GM23338 (cell line): ENCODE data around the gene ARHGEF3. TPM values are rescaled to one million over a fixed set of nuclear protein-coding genes. Genes with fewer than 3 reads are reported as not detected.

Experiments
- ATAC-seq: fragments of 200-7000 bp; cut with Tn5 transposase; 3 replicates; pipeline ENCODE4 v1.9.1; 2020
- DNase-seq: peaks from one replicate; pipeline ENCODE4 v3.0.0-alpha.2; 2015; ENCODE audit warnings: low spot score
- H2AFZ ChIP-seq: fragments of 200-600 bp; sonication (generic); 2 replicates; pipeline ENCODE4 v1.8.0; 2016; ENCODE audit warnings: antibody characterized with exemption, mild to moderate bottlenecking, moderate library complexity
- H3F3A ChIP-seq: fragments of 200-600 bp; sonication (generic); replicated peaks from 2 replicates; pipeline ENCODE4 v1.8.0; 2017; ENCODE audit warnings: antibody characterized with exemption, mixed run types, low read depth
- H3K27ac ChIP-seq: fragments of 200-600 bp; sonication (generic); 2 replicates; pipeline ENCODE4 v1.6.1; 2016; ENCODE audit warnings: low read depth
- H3K27me3 ChIP-seq: fragments of 200-600 bp; sonication (generic); 2 replicates; pipeline ENCODE4 v1.8.0; 2016; ENCODE audit warnings: mild to moderate bottlenecking, mixed run types, moderate library complexity; ENCODE audit not compliant: insufficient read depth
- H3K36me3 ChIP-seq: fragments of 200-600 bp; sonication (generic); 2 replicates; pipeline ENCODE4 v1.8.0; 2016; ENCODE audit warnings: mild to moderate bottlenecking; ENCODE audit not compliant: insufficient read depth
- H3K4me1 ChIP-seq: fragments of 200-600 bp; sonication (generic); 2 replicates; pipeline ENCODE4 v1.8.0; 2016; ENCODE audit warnings: mild to moderate bottlenecking, moderate library complexity; ENCODE audit not compliant: insufficient read depth
- H3K4me2 ChIP-seq: fragments of 200-600 bp; sonication (generic); 2 replicates; pipeline ENCODE4 v1.7.1; 2017; ENCODE audit warnings: mixed run types
- H3K4me3 ChIP-seq: fragments of 200-600 bp; sonication (generic); 2 replicates; pipeline ENCODE4 v1.6.1; 2016; ENCODE audit warnings: mixed run types
- H3K79me2 ChIP-seq: fragments of 200-600 bp; sonication (generic); replicated peaks from 2 replicates; pipeline ENCODE4 v1.8.0; 2017; ENCODE audit warnings: mild to moderate bottlenecking; ENCODE audit not compliant: insufficient read depth
- H3K9me2 ChIP-seq: fragments of 200-600 bp; sonication (generic); 2 replicates; pipeline ENCODE4 v1.8.0; 2017; ENCODE audit not compliant: insufficient read depth
- H4K20me1 ChIP-seq: fragments of 200-600 bp; sonication (generic); replicated peaks from 2 replicates; pipeline ENCODE4 v1.8.0; 2017; ENCODE audit warnings: mild to moderate bottlenecking; ENCODE audit not compliant: insufficient read depth
- H3K27ac Mint-ChIP-seq: 2 replicates; pipeline ENCODE4 v1.8.0; 2020; ENCODE audit warnings: inconsistent platforms, mild to moderate bottlenecking, moderate library complexity, mixed read lengths
- H3K27me3 Mint-ChIP-seq: 3 replicates; pipeline ENCODE4 v1.8.0; 2022; ENCODE audit warnings: low read depth, mild to moderate bottlenecking, moderate library complexity, mixed read lengths, inconsistent platforms; ENCODE audit not compliant: insufficient read depth, poor library complexity
- H3K36me3 Mint-ChIP-seq: 3 replicates; pipeline ENCODE4 v1.8.0; 2021; ENCODE audit warnings: low read depth, mild to moderate bottlenecking, inconsistent platforms, moderate library complexity, mixed read lengths
- H3K4me1 Mint-ChIP-seq: 3 replicates; pipeline ENCODE4 v1.8.0; 2020; ENCODE audit warnings: mild to moderate bottlenecking, inconsistent platforms, mixed read lengths
- H3K4me3 Mint-ChIP-seq: 3 replicates; pipeline ENCODE4 v1.8.0; 2021; ENCODE audit warnings: moderate library complexity, mild to moderate bottlenecking, inconsistent platforms, mixed read lengths
- H3K9me3 Mint-ChIP-seq: 3 replicates; pipeline ENCODE4 v1.8.0; 2020; ENCODE audit warnings: moderate library complexity, mild to moderate bottlenecking, inconsistent platforms, mixed read lengths
- CREB1 ChIP-seq: fragments of 250-450 bp; sonication (Bioruptor Pico); IDR thresholded peaks from 2 replicates; pipeline ENCODE4 v1.5.0; 2020; ENCODE audit warnings: low read depth, mild to moderate bottlenecking, moderate library complexity
- POLR2AphosphoS5 ChIP-seq: IDR thresholded peaks from 2 replicates; pipeline ENCODE4 v1.6.1; 2016; ENCODE audit warnings: antibody characterized with exemption, low read depth
- REST ChIP-seq: IDR thresholded peaks from one replicate; pipeline ENCODE4 v1.6.1; 2018; ENCODE audit warnings: antibody characterized with exemption; ENCODE audit not compliant: unreplicated experiment
- ZNF462 ChIP-seq: fragments of 250-450 bp; sonication (Bioruptor Pico); IDR thresholded peaks from 2 replicates; pipeline ENCODE4 v1.5.0; 2020; ENCODE audit warnings: mild to moderate bottlenecking, moderate library complexity
- polyA plus RNA-seq: library from polyadenylated mRNA; unstranded; fragments of >200 nt; fragmentation: Nextera tagmentation; extraction: Ambion mirVana; gene quantifications from 2 replicates; pipeline ENCODE4 v1.2.1, GENCODE V29; 2016
- total RNA-seq: library from RNA; depleted of rRNA; stranded (reverse); fragments of >200 nt; shearing (Covaris generic); gene quantifications from 2 replicates; pipeline ENCODE4 v1.2.3, GENCODE V29; 2014

The ARHGEF3 gene
- total and polyA plus RNA-seq, 2 experiments from 2014 or later, result 5.0 to 5.1 TPM

- Mint-ChIP-seq H3K27me3 (peaks cover 18% of the 10 kb centered on the region), H3K9me3 (peaks cover 13% of the 10 kb centered on the region), H3K27ac (peak within 1 kb of the TSS; percentile 96), H3K4me3 (peak within 1 kb of the TSS; percentile 89), H3K4me1 (peaks cover 33% of the 10 kb centered on the region), H3K36me3 (peaks cover 29% of the 10 kb centered on the region)
- Histone ChIP-seq H2AFZ (peak within 1 kb of the TSS; percentile 35; the same call in 1 of the 2 replicates), H4K20me1 (no peaks in the 10 kb centered on the region), H3K4me1 (peaks cover 16% of the 10 kb centered on the region), H3K27me3 (peaks cover 34% of the 10 kb centered on the region), H3K27ac (peak within 1 kb of the TSS; percentile 97), H3F3A (no peaks in the 10 kb centered on the region), H3K4me3 (peak within 1 kb of the TSS; percentile 86), H3K79me2 (peaks cover 31% of the 10 kb centered on the region), H3K36me3 (no peaks in the 10 kb centered on the region), H3K9me2 (no peaks in the 10 kb centered on the region), H3K4me2 (peak within 1 kb of the TSS; percentile 87)
- DNase-seq (peak; percentile 88), ATAC-seq (peak; percentile 83)
- TF ChIP-seq ZNF462 (CRISPR knock-in tag) (no peak), CREB1 (CRISPR knock-in tag) (peak; percentile 49)
These were observed 118.5 kb downstream of the ARHGEF3 start, which contains the start of gene TASOR for GRCh38 chr3:56683122-56683817. TSS of gene TASOR (minus strand) at chr3:56683265. CDS start at chr3:56683006, 259 bp downstream.

- Histone ChIP-seq H3K4me1 (peaks cover 16% of the 10 kb centered on the region), H3K4me3 (peak overlapping the region; percentile 86), H3K4me2 (peak overlapping the region; percentile 87), H3K36me3 (no peaks in the 10 kb centered on the region), H4K20me1 (no peaks in the 10 kb centered on the region), H3K79me2 (peaks cover 33% of the 10 kb centered on the region), H3F3A (no peaks in the 10 kb centered on the region), H3K9me2 (no peaks in the 10 kb centered on the region), H2AFZ (peak overlapping the region; percentile 29; the same call in 1 of the 2 replicates), H3K27ac (peak overlapping the region; percentile 97), H3K27me3 (peaks cover 34% of the 10 kb centered on the region)
- peaks cover 13% of the 10 kb centered on the region for H3K9me3 Mint-ChIP-seq
- DNase-seq, result peak; percentile 80
- peaks cover 29% of the 10 kb centered on the region for H3K36me3 Mint-ChIP-seq
- peaks cover 18% of the 10 kb centered on the region for H3K27me3 Mint-ChIP-seq
- H3K4me3 Mint-ChIP-seq, result peak overlapping the region; percentile 89
- peak; percentile 82 for ATAC-seq
- peak overlapping the region; percentile 96 for H3K27ac Mint-ChIP-seq
- peaks cover 33% of the 10 kb centered on the region for H3K4me1 Mint-ChIP-seq
- TF ChIP-seq REST, result no peak
- peak; percentile 57 for TF ChIP-seq POLR2AphosphoS5
These were observed 119.2 kb downstream of the ARHGEF3 start for GRCh38 chr3:56682462-56683121.
